HG02763 (cell line): Measurements from ENCODE around the gene SMIM7.
"Not testable (repeated sequence)": the region's sequence is repeated elsewhere in the genome, so short reads cannot be mapped to it uniquely, and the experiment has no call there.

Experiments
- ATAC-seq: cut with Tn5 transposase; IDR thresholded peaks from one replicate; pipeline ENCODE4 v1.9.1; 2021; ENCODE audit warnings: mild to moderate bottlenecking, moderate library complexity; ENCODE audit not compliant: unreplicated experiment

SMIM7 gene

GRCh38 chr19:16659832-16660708 lies at the start of gene SMIM7:
TSS of gene SMIM7 (minus strand) at chr19:16660144. CDS start at chr19:16660110, 34 bp downstream.
- peak; percentile 84 for ATAC-seq

- no peak for ATAC-seq
Observed at GRCh38 chr19:16703677-16704076, 43.7 kb upstream of the SMIM7 start.

GRCh38 chr19:16702123-16702522 lies 42.2 kb upstream of the SMIM7 start:
- ATAC-seq, result no peak

GRCh38 chr19:16698914-16699313 lies 39.0 kb upstream of the SMIM7 start:
- ATAC-seq, result no peak

- ATAC-seq, result no peak
Observed at GRCh38 chr19:16688084-16688483, 28.1 kb upstream of the SMIM7 start.

GRCh38 chr19:16684216-16684615 lies 24.3 kb upstream of the SMIM7 start:
- ATAC-seq, result no peak

- ATAC-seq, result no peak
Observed at GRCh38 chr19:16682539-16682938, 22.6 kb upstream of the SMIM7 start.

- no peak for ATAC-seq
Observed at GRCh38 chr19:16679811-16680210, 19.9 kb upstream of the SMIM7 start.

- ATAC-seq, result no peak
Observed at GRCh38 chr19:16678498-16678897, 18.6 kb upstream of the SMIM7 start.

- ATAC-seq, result no peak
Observed at GRCh38 chr19:16677055-16677454, 17.1 kb upstream of the SMIM7 start.

- ATAC-seq, result no peak
Observed at GRCh38 chr19:16676101-16676798, 16.3 kb upstream of the SMIM7 start.

- ATAC-seq, result not testable (repeated sequence)
Observed at GRCh38 chr19:16673839-16674238, 13.9 kb upstream of the SMIM7 start.

- no peak for ATAC-seq
Observed at GRCh38 chr19:16673231-16673630, 13.3 kb upstream of the SMIM7 start.

GRCh38 chr19:16671652-16672274 lies 11.8 kb upstream of the SMIM7 start:
- ATAC-seq, result no peak

- no peak for ATAC-seq
Observed at GRCh38 chr19:16670291-16670690, 10.3 kb upstream of the SMIM7 start.

GRCh38 chr19:16668702-16669101 lies 8.8 kb upstream of the SMIM7 start:
- not testable (repeated sequence) for ATAC-seq

- ATAC-seq, result no peak
Observed at GRCh38 chr19:16668176-16668575, 8.2 kb upstream of the SMIM7 start.

- no peak for ATAC-seq
Observed at GRCh38 chr19:16661480-16662034, 1.6 kb upstream of the SMIM7 start.

- peak; percentile 18 for ATAC-seq
Observed at GRCh38 chr19:16660763-16661479, 977 bp upstream of the SMIM7 start, which contains the start of gene TMEM38A. TSS of gene TMEM38A (plus strand) at chr19:16661139. CDS start at chr19:16661218, 79 bp downstream.

GRCh38 chr19:16659464-16659831 lies 496 bp downstream of the SMIM7 start:
- ATAC-seq, result no peak

GRCh38 chr19:16657384-16657783 lies 2.6 kb downstream of the SMIM7 start:
- ATAC-seq, result no peak
